K562 (cell line): ENCODE data around the gene FCRL1. TPM values are rescaled to one million over a fixed set of nuclear protein-coding genes. Genes with fewer than 3 reads are reported as not detected.

Experiments
- BDP1 ChIP-seq: IDR thresholded peaks from 3 replicates; pipeline ENCODE4 v1.6.1; 2011; ENCODE audit not compliant: insufficient read length, insufficient read depth
- ELF1 ChIP-seq: fragments of 200-800 bp; sonication (Bioruptor generic); IDR thresholded peaks from 2 replicates; pipeline ENCODE4 v1.6.1; 2016; ENCODE audit warnings: missing genetic modification characterization, missing compliant biosample characterization
- ERF ChIP-seq: fragments of 450-650 bp; formaldehyde crosslinking; IDR thresholded peaks from 2 replicates; pipeline ENCODE4 v1.4.0; 2020; ENCODE audit warnings: mild to moderate bottlenecking, mixed read lengths
- MEF2D ChIP-seq: conservative IDR thresholded peaks from 2 replicates; pipeline ENCODE4 v1.6.1; 2016; ENCODE audit warnings: low read depth, missing genetic modification characterization, missing compliant biosample characterization
- ZBTB33 ChIP-seq: sonication (generic); formaldehyde crosslinking; IDR thresholded peaks from 2 replicates; pipeline ENCODE4 v1.8.1; 2023; ENCODE audit warnings: mild to moderate bottlenecking, missing genetic modification reagents
- polyA plus RNA-seq, 8 experiments: library from polyadenylated mRNA; depleted of rRNA in 4 of 8; stranded (reverse) in 5 of 8; unstranded in 3 of 8; fragments of >200 nt; fragmentation: Nextera tagmentation in 2 of 8; fragmentation: Illumina TruSeq in 1 of 8; extraction: Ambion mirVana in 2 of 8; extraction: Trizol in 1 of 8; gene quantifications; 2 replicates each; pipeline versions ENCODE4 v1.2.1 to v1.2.3, GENCODE V29; 2011 to 2014; ENCODE audit warnings: inconsistent platforms in 1 of 8, missing spikeins in 1 of 8
- total RNA-seq, 7 experiments: library from RNA; depleted of rRNA in 6 of 7; stranded (reverse); fragments of >200 nt in 6 of 7; fragmentation: Illumina TruSeq in 2 of 7; extraction: Trizol in 2 of 7; gene quantifications; 2 replicates each; pipeline versions ENCODE4 v1.2.1 to v1.2.3, GENCODE V29; 2011 to 2021; ENCODE audit warnings: low replicate concordance in 1 of 7
- TF ChIP-seq, protein P1 (sequence below): IDR thresholded peaks from 3 replicates; pipeline ENCODE4 v1.6.1; 2011; ENCODE audit warnings: borderline replicate concordance, mild to moderate bottlenecking; ENCODE audit not compliant: insufficient read length, insufficient read depth
- TF ChIP-seq, protein P2 (sequence below): fragments of 450-650 bp; formaldehyde crosslinking; IDR thresholded peaks from 2 replicates; pipeline ENCODE4 v1.4.0; 2020; ENCODE audit warnings: mild to moderate bottlenecking, moderate library complexity
- TF ChIP-seq, protein P3 (sequence below), 2 experiments: IDR thresholded peaks in 1 of 2; conservative IDR thresholded peaks in 1 of 2; 2 replicates each; pipeline ENCODE4 v1.6.1; 2016; ENCODE audit warnings: low read depth in 2 of 2, mild to moderate bottlenecking in 1 of 2, missing compliant biosample characterization in 1 of 2, missing genetic modification characterization in 1 of 2, moderate library complexity in 1 of 2

FCRL1 gene
- total and polyA plus RNA-seq, 9 of the 15 experiments (the other 6 are each of a cell fraction or from before 2014, with no cell fraction given), result not detected

DNA sequence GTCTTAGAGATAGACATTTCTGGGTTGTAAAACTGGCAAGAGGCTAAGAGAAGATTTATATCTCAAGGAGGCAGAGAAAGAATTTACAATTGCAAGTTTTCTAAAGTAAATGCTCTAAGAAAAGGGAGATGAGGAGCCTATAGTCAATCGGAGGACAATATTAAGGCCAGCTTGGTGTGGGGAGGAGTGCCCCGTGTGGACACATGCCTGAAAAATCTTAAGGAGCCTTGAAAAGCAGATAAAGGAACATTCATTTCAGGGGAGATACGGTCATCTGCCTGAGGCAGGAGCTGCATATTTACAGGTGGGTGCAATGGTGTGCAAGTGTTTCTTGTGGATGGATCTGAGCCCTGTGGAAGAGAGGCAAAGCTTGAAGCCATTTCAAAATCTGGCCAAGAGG lies 68.6 kb downstream of the FCRL1 start (continued):
- TF ChIP-seq ERF (CRISPR knock-in tag) (no peak), MEF2D (tag) (no peak), BDP1 (no peak), ZBTB33 (CRISPR knock-in tag) (no peak), ELF1 (tag) (no peak)
- TF ChIP-seq, protein P1, sequence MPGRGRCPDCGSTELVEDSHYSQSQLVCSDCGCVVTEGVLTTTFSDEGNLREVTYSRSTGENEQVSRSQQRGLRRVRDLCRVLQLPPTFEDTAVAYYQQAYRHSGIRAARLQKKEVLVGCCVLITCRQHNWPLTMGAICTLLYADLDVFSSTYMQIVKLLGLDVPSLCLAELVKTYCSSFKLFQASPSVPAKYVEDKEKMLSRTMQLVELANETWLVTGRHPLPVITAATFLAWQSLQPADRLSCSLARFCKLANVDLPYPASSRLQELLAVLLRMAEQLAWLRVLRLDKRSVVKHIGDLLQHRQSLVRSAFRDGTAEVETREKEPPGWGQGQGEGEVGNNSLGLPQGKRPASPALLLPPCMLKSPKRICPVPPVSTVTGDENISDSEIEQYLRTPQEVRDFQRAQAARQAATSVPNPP, result no peak
- TF ChIP-seq, protein P2, sequence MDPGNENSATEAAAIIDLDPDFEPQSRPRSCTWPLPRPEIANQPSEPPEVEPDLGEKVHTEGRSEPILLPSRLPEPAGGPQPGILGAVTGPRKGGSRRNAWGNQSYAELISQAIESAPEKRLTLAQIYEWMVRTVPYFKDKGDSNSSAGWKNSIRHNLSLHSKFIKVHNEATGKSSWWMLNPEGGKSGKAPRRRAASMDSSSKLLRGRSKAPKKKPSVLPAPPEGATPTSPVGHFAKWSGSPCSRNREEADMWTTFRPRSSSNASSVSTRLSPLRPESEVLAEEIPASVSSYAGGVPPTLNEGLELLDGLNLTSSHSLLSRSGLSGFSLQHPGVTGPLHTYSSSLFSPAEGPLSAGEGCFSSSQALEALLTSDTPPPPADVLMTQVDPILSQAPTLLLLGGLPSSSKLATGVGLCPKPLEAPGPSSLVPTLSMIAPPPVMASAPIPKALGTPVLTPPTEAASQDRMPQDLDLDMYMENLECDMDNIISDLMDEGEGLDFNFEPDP, result no peak
- TF ChIP-seq, protein P3, sequence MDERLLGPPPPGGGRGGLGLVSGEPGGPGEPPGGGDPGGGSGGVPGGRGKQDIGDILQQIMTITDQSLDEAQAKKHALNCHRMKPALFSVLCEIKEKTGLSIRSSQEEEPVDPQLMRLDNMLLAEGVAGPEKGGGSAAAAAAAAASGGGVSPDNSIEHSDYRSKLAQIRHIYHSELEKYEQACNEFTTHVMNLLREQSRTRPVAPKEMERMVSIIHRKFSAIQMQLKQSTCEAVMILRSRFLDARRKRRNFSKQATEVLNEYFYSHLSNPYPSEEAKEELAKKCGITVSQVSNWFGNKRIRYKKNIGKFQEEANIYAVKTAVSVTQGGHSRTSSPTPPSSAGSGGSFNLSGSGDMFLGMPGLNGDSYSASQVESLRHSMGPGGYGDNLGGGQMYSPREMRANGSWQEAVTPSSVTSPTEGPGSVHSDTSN (CRISPR knock-in tag; IDR thresholded peaks at IDR 0.05; ENCODE audit: low read depth), result no peak
- TF ChIP-seq, protein P3 (tag; conservative IDR thresholded peaks at IDR 0.05; ENCODE audit: low read depth), result no peak
